ENCODE data around the gene SLC7A6. TPM values are rescaled to one million over a fixed set of nuclear protein-coding genes. Genes with fewer than 3 reads are reported as not detected.

Gene SLC7A6
- total RNA-seq, 1 experiment from 2014 or later, result 28.5 TPM

DNA sequence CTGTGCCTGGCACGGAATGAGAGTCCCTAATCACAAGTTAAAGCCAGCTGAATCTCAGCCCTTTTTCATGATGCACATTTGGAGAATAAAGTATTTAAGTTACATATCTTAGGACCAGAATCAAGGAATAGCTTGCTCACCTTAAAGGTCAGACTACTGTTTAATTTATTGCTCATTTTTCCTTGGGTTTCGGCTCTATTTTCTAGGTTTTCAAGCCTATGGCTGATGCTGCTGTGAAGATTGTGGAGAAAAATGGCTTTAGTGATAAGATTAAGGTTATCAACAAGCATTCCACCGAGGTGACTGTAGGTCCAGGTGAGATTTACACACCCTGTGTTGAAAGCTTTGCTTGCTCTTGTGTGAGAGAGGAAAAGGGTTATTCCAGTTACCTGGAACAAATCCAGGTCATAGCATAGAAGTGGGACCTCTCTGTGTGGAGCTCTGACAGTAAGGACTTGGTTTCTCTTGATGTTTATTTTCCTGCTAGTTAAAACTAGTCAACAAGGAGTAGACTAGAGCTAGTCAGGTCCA, 64.6 kb downstream of the SLC7A6 start:
- H3K79me2 ChIP-seq (ENCODE audit: insufficient read depth, low read length), result no peaks in the 10 kb centered on the region
- DNase-seq (ENCODE audit: low read depth, low spot score) (no peak), ATAC-seq (no peak)
- no peak overlapping the region for H3K4me3 ChIP-seq (replicated peaks in 1 of 2; ENCODE audit: low read depth in 1 of 2, low read length in 2 of 2)
- peaks cover 5 to 10% of the 10 kb centered on the region in 2 experiments; a peak in 3 of 4 replicates for H3K36me3 ChIP-seq (ENCODE audit: control insufficient read depth in 1 of 2, insufficient read depth in 2 of 2, low read length in 2 of 2)
- no peaks in the 10 kb centered on the region for H3K9me2 ChIP-seq (ENCODE audit: insufficient read depth)
- no peaks in the 10 kb centered on the region for H3K9me3 ChIP-seq (ENCODE audit: control insufficient read depth in 1 of 2, insufficient read depth in 1 of 2, low read depth in 1 of 2, low read length in 2 of 2)
- intact Hi-C loops (cut with micrococcal nuclease), result loop anchor here (1.0 kb wide), 2 partner anchors 68 to 89 kb away; no protein-coding TSS in a partner anchor
- H3K27ac ChIP-seq (ENCODE audit: low read depth, low read length), result no peak overlapping the region
- no TSS peak for BruUV-seq (replicated peaks)
- no peak overlapping the region for H2AFZ ChIP-seq (ENCODE audit: low read depth, low read length, poor library complexity, severe bottlenecking)
- H3K4me2 ChIP-seq (ENCODE audit: low read length), result no peak overlapping the region
- ChIA-PET RAD21 (ENCODE audit: low non-redundant PET in 1 of 2, low total read pairs in 2 of 2, uncharacterized antibody in 2 of 2, unreplicated experiment in 2 of 2) (no interaction called here), CTCF (interaction anchor here (4.4 kb wide), 1 partner anchor 67 kb away, joined by 54 read pairs; the partner anchor contains the start of gene SLC7A6), POLR2A (interaction anchor here (1.2 kb wide), 1 partner anchor 65 kb away, joined by 3 read pairs; the partner anchor contains the start of gene SLC7A6)
- H3K27me3 ChIP-seq (ENCODE audit: insufficient read depth, low read length), result no peaks in the 10 kb centered on the region
- H3K9ac ChIP-seq (ENCODE audit: low read length), result no peak overlapping the region
- peaks cover 6 to 7% of the 10 kb centered on the region in 2 experiments; a peak in 3 of 4 replicates for H3K4me1 ChIP-seq (ENCODE audit: control insufficient read depth in 1 of 2, insufficient read depth in 2 of 2, low read length in 2 of 2)
- H4K20me1 ChIP-seq (ENCODE audit: insufficient read depth), result no peaks in the 10 kb centered on the region
- TF ChIP-seq POLR2A (IDR thresholded peaks at IDR 0.05; ENCODE audit: borderline replicate concordance, extremely low read depth, insufficient read depth, insufficient read length) (no peak), EGR1 (IDR thresholded peaks at IDR 0.05; ENCODE audit: low read depth) (no peak), SIN3A (IDR thresholded peaks at IDR 0.05; ENCODE audit: low read depth) (no peak), ZFX (IDR thresholded peaks at IDR 0.05) (no peak), CEBPB (IDR thresholded peaks at IDR 0.05; ENCODE audit: low read depth) (no peak), JUND (IDR thresholded peaks at IDR 0.05) (no peak), TCF7L2 (IDR thresholded peaks at IDR 0.05; ENCODE audit: borderline replicate concordance, extremely low read depth, insufficient read depth, insufficient read length) (no peak)
- TF ChIP-seq, protein P1, sequence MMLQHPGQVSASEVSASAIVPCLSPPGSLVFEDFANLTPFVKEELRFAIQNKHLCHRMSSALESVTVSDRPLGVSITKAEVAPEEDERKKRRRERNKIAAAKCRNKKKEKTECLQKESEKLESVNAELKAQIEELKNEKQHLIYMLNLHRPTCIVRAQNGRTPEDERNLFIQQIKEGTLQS (IDR thresholded peaks at IDR 0.05), result no peak
- TF ChIP-seq, protein P2, sequence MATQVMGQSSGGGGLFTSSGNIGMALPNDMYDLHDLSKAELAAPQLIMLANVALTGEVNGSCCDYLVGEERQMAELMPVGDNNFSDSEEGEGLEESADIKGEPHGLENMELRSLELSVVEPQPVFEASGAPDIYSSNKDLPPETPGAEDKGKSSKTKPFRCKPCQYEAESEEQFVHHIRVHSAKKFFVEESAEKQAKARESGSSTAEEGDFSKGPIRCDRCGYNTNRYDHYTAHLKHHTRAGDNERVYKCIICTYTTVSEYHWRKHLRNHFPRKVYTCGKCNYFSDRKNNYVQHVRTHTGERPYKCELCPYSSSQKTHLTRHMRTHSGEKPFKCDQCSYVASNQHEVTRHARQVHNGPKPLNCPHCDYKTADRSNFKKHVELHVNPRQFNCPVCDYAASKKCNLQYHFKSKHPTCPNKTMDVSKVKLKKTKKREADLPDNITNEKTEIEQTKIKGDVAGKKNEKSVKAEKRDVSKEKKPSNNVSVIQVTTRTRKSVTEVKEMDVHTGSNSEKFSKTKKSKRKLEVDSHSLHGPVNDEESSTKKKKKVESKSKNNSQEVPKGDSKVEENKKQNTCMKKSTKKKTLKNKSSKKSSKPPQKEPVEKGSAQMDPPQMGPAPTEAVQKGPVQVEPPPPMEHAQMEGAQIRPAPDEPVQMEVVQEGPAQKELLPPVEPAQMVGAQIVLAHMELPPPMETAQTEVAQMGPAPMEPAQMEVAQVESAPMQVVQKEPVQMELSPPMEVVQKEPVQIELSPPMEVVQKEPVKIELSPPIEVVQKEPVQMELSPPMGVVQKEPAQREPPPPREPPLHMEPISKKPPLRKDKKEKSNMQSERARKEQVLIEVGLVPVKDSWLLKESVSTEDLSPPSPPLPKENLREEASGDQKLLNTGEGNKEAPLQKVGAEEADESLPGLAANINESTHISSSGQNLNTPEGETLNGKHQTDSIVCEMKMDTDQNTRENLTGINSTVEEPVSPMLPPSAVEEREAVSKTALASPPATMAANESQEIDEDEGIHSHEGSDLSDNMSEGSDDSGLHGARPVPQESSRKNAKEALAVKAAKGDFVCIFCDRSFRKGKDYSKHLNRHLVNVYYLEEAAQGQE (IDR thresholded peaks at IDR 0.05; ENCODE audit: low read depth), result no peak
- TF ChIP-seq, protein P3, sequence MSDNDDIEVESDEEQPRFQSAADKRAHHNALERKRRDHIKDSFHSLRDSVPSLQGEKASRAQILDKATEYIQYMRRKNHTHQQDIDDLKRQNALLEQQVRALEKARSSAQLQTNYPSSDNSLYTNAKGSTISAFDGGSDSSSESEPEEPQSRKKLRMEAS (IDR thresholded peaks at IDR 0.05), result no peak

All from HCT116 (cell line).